Testis (tissue), 3 donors: ENCODE measurements around the gene NGB. TPM values are rescaled to one million over a fixed set of nuclear protein-coding genes. Genes with fewer than 3 reads are reported as not detected.

Experiments
- DNase-seq: peaks from one replicate; pipeline ENCODE4 v3.0.0-alpha.2; 2019
- H3K27ac ChIP-seq, 2 donors: fragments of 200-600 bp; sonication (generic); one replicate each; pipeline ENCODE4 v1.5.1; 2019
- H3K27me3 ChIP-seq: fragments of 200-600 bp; sonication (generic); one replicate; pipeline ENCODE4 v1.5.1; 2019
- H3K36me3 ChIP-seq: fragments of 200-600 bp; sonication (generic); one replicate; pipeline ENCODE4 v1.5.1; 2017; ENCODE audit warnings: low read depth; ENCODE audit errors: missing control alignments
- H3K4me1 ChIP-seq: fragments of 200-600 bp; sonication (generic); one replicate; pipeline ENCODE4 v1.5.1; 2019
- H3K4me3 ChIP-seq, 2 donors: fragments of 200-600 bp; sonication (generic); one replicate each; pipeline ENCODE4 v1.5.1; 2017 to 2019
- H3K9me3 ChIP-seq: fragments of 200-600 bp; sonication (generic); one replicate; pipeline ENCODE4 v1.5.1; 2017
- POLR2A ChIP-seq: fragments of 450-650 bp; IDR thresholded peaks from one replicate; pipeline ENCODE4 v1.6.1; 2017; ENCODE audit warnings: antibody characterized with exemption, mild to moderate bottlenecking, moderate library complexity
- WGBS, 2 donors: methylation state at CpG; one replicate each; pipeline ENCODE4 v1.1.5; 2018; 5-methylcytosine and 5-hydroxymethylcytosine counted together
- intact Hi-C: fragments of 100-400 bp; cut with DNase I; formaldehyde crosslinking; loops from one replicate; pipeline ENCODE4 v1.15.1; 2023; ENCODE audit warnings: low total_unique reads
- polyA plus RNA-seq: library from polyadenylated mRNA; stranded (reverse); fragments of 350-450 nt; fragmentation: Illumina TruSeq; extraction: RNeasy Lipid Tissue Mini Kit (QIAGEN cat#74804); gene quantifications from one replicate; pipeline ENCODE4 v1.2.3, GENCODE V29; 2014; ENCODE audit warnings: low read depth, low replicate concordance; ENCODE audit not compliant: insufficient read depth
- total RNA-seq, 2 donors: library from RNA; depleted of rRNA; stranded (reverse); fragments of >200 nt; gene quantifications; one replicate each; pipeline ENCODE4 v1.2.3, GENCODE V29; 2016
- TF ChIP-seq, protein P1 (sequence below), 3 experiments: fragments of 450-650 bp in 2 of 3; fragments of 200-600 bp in 1 of 3; sonication (generic) in 1 of 3; IDR thresholded peaks; one replicate each; pipeline ENCODE4 v1.5.1; 2016 to 2019; ENCODE audit warnings: antibody characterized with exemption in 3 of 3, mild to moderate bottlenecking in 2 of 3, moderate library complexity in 1 of 3

The NGB gene
- total and polyA plus RNA-seq, 3 donors from 2014 or later = 0.76 to 1.3 (median 1.1) TPM

DNA sequence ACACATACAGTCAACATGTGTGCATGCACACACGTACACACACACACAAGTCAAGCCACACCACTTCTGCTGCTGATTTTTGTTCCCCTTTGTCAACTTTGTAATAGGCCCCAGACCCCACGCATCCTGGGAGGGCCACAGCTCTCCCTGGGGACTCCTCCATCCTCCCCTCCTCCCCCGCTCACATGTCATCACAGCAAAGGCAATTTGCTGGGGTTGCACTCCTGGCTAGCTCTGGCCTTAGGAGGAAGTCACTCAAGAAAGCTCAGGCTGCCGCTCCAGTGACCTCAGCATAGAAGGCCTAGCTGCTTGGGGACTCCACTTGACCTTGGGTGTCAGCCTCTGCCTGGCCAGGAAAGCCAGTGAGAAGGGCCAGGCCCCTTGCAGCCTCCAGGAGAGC lies 27.2 kb downstream of the NGB start:
- Histone ChIP-seq H3K9me3 (no peaks in the 10 kb centered on the region), H3K27ac (no peak overlapping the region), H3K27me3 (no peaks in the 10 kb centered on the region), H3K4me3 (no peak overlapping the region), H3K36me3 (no peaks in the 10 kb centered on the region), H3K4me1 (no peaks in the 10 kb centered on the region)
- no peak for DNase-seq
- TF ChIP-seq, protein P1, sequence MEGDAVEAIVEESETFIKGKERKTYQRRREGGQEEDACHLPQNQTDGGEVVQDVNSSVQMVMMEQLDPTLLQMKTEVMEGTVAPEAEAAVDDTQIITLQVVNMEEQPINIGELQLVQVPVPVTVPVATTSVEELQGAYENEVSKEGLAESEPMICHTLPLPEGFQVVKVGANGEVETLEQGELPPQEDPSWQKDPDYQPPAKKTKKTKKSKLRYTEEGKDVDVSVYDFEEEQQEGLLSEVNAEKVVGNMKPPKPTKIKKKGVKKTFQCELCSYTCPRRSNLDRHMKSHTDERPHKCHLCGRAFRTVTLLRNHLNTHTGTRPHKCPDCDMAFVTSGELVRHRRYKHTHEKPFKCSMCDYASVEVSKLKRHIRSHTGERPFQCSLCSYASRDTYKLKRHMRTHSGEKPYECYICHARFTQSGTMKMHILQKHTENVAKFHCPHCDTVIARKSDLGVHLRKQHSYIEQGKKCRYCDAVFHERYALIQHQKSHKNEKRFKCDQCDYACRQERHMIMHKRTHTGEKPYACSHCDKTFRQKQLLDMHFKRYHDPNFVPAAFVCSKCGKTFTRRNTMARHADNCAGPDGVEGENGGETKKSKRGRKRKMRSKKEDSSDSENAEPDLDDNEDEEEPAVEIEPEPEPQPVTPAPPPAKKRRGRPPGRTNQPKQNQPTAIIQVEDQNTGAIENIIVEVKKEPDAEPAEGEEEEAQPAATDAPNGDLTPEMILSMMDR (IDR thresholded peaks at IDR 0.05) = no peak
- TF ChIP-seq POLR2A = no peak
- WGBS, 2 donors = 78 to 88% methylated on average over 3 to 4 of the region's 4 CpGs
- intact Hi-C loops = no loop called here

GRCh38 chr14:77242752-77243151 lies 28.3 kb downstream of the NGB start:
- H3K4me1 ChIP-seq = peaks cover 6% of the 10 kb centered on the region
- DNase-seq = no peak
- intact Hi-C loops = no loop called here
- H3K27ac ChIP-seq = no peak overlapping the region
- no peak for TF ChIP-seq POLR2A
- TF ChIP-seq, protein P1 (IDR thresholded peaks at IDR 0.05) = no peak
- no peaks in the 10 kb centered on the region for H3K36me3 ChIP-seq
- no peak overlapping the region for H3K4me3 ChIP-seq
- 87 to 91% methylated on average over 9 to 12 of the region's 12 CpGs for WGBS, 2 donors
- H3K9me3 ChIP-seq = no peaks in the 10 kb centered on the region
- H3K27me3 ChIP-seq = no peaks in the 10 kb centered on the region

GRCh38 chr14:77241955-77242354 lies 29.1 kb downstream of the NGB start:
- no peak for TF ChIP-seq POLR2A
- TF ChIP-seq, protein P1 (IDR thresholded peaks at IDR 0.05) = no peak
- Histone ChIP-seq H3K27me3 (no peaks in the 10 kb centered on the region), H3K9me3 (no peaks in the 10 kb centered on the region), H3K4me3 (no peak overlapping the region), H3K36me3 (no peaks in the 10 kb centered on the region), H3K27ac (no peak overlapping the region), H3K4me1 (peaks cover 6% of the 10 kb centered on the region)
- intact Hi-C loops = no loop called here
- WGBS, 2 donors = 62 to 66% methylated on average over 2 of the region's 2 CpGs
- DNase-seq = no peak

DNA sequence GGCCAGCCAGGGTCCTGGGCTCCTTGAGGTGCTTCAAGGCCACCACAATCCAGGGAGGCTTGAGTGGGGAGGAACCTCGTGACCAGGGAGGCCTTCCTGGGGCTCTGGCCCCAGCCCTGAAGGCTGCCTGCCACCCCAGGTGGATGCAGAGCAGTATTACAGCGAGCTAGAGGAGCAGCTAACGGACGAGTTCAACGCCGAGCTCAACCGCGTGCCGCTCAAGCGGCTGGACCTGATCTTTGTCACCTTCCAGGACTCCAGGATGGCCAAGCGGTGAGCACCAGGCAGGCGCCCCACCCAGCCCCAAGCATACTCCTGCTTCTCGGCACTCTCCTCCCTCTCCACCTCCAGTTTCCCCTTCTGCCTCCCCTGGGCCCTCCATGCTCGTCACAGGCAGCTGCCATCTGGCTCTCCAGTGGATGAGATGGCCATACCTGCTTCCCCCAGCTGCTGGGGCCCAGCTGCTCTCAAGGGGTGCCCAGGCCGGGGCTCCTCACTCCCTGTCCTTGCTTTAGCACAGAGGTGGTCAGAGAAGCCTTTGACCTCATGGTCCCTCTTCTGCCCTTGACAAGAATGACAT lies 30.6 kb downstream of the NGB start:
- DNase-seq = no peak
- no peak for TF ChIP-seq POLR2A
- TF ChIP-seq, protein P1 (IDR thresholded peaks at IDR 0.05) = no peak
- 87 to 92% methylated on average over 3 to 15 of the region's 15 CpGs for WGBS, 2 donors
- intact Hi-C loops = no loop called here
- Histone ChIP-seq H3K27ac (no peak overlapping the region), H3K36me3 (no peaks in the 10 kb centered on the region), H3K9me3 (no peaks in the 10 kb centered on the region), H3K4me1 (peaks cover 6% of the 10 kb centered on the region), H3K4me3 (no peak overlapping the region), H3K27me3 (no peaks in the 10 kb centered on the region)

- WGBS, 2 donors = 91 to 95% methylated on average over 11 to 16 of the region's 16 CpGs
- intact Hi-C loops = no loop called here
- H3K27ac ChIP-seq = no peak overlapping the region
- H3K27me3 ChIP-seq = no peaks in the 10 kb centered on the region
- no peak overlapping the region for H3K4me3 ChIP-seq
- H3K36me3 ChIP-seq = no peaks in the 10 kb centered on the region
- no peaks in the 10 kb centered on the region for H3K9me3 ChIP-seq
- no peak for DNase-seq
- TF ChIP-seq, protein P1 (IDR thresholded peaks at IDR 0.05) = no peak
- no peak for TF ChIP-seq POLR2A
- H3K4me1 ChIP-seq = peaks cover 6% of the 10 kb centered on the region
Observed at GRCh38 chr14:77239412-77239811, 31.6 kb downstream of the NGB start.
